GM21825 (cell line): ENCODE results near the gene AHR.

Experiments used
- ATAC-seq: cut with Tn5 transposase; IDR thresholded peaks from one replicate; pipeline ENCODE4 v1.9.1; 2021; ENCODE audit warnings: mild to moderate bottlenecking, moderate library complexity; ENCODE audit not compliant: unreplicated experiment

Gene AHR

DNA sequence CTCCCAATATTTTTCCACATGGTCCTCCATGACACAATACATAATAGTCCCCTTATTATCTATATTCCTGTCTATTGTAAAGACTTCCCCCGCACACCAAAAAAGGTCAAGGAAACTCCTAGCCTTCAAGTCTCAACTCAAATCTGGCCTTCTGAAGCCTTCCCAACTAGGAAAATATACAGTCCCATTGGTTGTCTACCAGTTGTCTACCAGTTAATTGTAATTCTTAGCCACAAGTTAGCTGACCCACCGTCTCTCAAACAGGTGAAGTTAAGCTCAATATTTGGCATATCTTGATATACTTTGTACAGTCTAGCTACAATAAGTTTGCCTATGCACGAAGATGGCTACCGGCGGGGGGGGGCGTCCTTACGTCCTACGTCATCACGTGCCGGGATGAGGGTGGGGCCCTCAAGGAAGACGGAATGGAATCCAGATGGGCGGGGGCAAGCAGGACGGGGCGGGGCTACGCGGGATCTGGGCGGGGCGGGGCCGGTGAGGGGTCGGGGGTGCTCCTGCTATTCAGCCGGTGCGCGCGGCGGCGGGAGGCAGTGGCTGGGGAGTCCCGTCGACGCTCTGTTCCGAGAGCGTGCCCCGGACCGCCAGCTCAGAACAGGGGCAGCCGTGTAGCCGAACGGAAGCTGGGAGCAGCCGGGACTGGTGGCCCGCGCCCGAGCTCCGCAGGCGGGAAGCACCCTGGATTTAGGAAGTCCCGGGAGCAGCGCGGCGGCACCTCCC is at the start of gene AHR:
Gene AHR (plus strand): TSS at position 551 of the 738 bp plus-strand sequence. CDS start 613 bp downstream, outside the sequence.
- ATAC-seq = peak; percentile 64

- no peak for ATAC-seq
Observed at GRCh38 chr7:17253885-17254284, 44.6 kb upstream of the AHR start.

GRCh38 chr7:17255926-17256325 is 42.5 kb upstream of the AHR start:
- no peak for ATAC-seq

GRCh38 chr7:17256375-17256774 is 42.1 kb upstream of the AHR start:
- ATAC-seq = no peak

GRCh38 chr7:17266565-17266964 is 31.9 kb upstream of the AHR start:
- ATAC-seq = no peak

DNA sequence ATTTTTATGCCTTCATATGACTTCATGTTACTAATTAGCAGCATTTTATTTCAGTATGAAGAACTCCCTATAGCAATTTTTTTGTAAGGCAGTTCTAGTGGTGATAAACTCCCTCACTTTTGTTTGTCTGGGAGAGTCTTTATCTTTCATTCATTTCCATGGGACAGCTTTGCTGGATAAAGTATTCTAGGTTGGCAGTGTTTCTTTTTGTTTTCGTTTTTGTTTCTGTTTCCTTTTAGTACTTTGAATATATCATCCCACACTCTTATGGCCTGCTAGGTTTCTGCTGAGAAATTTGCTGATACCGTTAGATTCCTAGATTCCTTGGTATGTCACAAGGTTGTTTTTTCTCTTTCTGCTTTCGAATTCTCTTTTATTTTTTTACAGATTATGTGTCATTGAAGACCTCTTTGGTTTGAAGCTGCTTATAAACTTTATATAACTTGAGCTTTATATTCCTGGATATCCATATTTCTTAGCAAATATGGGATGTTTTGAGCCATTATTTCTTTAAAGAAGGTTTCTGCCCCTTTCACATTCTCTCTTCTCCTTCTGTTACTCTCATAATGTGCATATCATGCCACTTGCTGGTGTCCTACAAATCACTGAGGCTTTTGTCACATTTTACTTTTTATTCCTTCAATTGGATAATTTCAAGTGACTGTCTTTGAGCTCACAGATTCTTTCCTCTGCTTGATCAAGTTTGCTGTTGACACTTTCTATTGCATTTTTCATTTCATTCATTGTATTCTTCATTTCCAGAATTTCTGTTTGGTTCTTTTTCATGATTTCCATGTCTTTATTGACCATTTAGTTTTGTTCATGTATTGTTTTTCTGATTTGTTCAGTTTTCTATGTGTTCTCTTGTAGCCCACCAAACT is 28.9 kb upstream of the AHR start:
- no peak for ATAC-seq

GRCh38 chr7:17274551-17275245 is 23.8 kb upstream of the AHR start:
- ATAC-seq = no peak

DNA sequence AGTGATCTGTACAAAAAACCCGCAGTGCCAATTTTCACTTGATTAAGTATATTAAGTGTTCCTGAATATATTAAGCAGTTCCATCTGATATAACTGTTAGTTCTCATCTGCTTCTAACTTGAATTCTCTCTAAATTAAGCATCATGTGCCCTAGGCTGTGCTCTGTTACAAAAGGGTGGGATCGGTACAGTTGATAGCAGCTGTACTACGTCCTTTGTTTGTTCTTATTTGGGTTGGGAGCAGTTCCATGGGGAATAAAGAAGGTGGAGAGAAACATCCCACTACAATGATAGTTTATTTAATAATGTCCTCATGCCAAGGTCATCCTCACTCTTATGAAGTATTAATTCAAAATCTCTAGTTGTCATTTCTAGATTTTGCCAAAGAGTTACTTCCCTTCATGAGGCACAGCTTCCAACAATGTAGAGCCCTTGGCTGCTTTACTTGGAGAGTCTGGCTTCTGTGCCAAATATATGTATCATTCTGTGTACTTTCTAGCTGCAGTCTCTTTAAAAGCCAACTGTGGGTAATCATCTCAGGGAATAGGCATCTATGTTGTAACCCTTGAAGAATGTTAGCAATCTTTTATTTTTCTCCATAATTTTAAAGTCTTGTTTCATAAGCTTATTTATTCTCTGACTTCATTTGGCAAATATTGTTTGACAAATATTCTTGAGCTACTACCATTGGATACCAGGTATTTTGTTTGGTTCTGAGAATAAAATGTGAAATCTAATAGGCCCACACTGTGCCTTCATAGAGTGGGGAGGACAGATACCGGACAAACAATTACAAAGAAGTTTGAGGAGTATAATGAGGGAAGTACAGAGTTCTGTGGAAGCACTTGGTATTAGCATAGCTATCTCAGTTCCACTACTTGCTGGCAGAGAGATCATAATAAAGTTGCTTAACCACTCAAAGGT is 22.4 kb upstream of the AHR start:
- no peak for ATAC-seq

DNA sequence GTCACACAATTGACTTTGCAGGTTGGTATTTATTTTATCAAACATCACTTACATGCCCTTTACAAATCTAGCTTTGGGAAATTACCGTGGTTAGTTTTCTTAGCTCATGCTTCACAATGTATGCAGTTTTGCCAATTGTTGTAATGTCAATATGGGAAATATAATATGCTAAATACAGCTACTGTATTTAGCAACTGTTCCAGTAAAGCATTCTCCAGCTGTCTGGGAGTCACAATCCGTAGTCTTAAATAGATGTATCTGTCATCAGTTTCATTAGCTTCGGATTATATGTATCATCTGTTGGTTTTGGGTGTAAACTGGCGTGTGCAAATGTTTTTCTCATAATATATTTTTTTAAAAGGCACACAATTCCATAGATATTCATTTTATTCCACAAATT is 19.4 kb upstream of the AHR start:
- ATAC-seq = no peak

GRCh38 chr7:17289074-17289645 is 9.3 kb upstream of the AHR start:
- ATAC-seq = no peak

- no peak for ATAC-seq
Observed at GRCh38 chr7:17292843-17293242, 5.6 kb upstream of the AHR start.

DNA sequence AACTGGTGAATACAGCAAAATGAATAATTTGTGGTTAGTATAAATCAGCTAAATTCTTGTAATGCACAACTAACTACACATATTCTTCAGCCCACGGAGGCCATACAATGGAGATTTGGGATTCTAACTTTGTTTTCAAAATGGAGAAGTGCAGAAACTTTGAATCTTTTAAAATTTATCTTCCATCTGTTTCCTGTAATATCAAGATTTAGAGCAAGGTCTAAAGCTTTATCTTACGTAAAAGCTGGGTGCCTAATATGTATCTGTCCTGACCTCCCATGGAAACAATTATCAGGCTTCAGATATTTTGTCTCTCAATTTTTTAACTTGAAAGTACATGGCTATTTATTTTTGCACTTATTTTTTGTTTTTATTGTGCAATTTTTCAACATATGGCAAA is 5.0 kb upstream of the AHR start:
- ATAC-seq = no peak

- ATAC-seq = no peak
Observed at GRCh38 chr7:17297243-17297642, 1.2 kb upstream of the AHR start.

DNA sequence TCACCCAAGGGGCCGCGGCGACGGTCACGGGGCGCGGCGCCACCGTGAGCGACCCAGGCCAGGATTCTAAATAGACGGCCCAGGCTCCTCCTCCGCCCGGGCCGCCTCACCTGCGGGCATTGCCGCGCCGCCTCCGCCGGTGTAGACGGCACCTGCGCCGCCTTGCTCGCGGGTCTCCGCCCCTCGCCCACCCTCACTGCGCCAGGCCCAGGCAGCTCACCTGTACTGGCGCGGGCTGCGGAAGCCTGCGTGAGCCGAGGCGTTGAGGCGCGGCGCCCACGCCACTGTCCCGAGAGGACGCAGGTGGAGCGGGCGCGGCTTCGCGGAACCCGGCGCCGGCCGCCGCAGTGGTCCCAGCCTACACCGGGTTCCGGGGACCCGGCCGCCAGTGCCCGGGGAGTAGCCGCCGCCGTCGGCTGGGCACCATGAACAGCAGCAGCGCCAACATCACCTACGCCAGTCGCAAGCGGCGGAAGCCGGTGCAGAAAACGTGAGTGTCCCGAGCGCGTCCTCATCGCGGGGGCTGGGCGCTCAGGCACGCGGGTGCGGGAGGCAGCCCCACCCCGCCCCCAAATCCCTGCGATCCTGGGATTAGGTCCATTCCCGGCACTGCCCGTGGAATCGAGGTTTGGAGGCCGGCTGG is 509 bp downstream of the AHR start:
- ATAC-seq = peak; percentile 37

DNA sequence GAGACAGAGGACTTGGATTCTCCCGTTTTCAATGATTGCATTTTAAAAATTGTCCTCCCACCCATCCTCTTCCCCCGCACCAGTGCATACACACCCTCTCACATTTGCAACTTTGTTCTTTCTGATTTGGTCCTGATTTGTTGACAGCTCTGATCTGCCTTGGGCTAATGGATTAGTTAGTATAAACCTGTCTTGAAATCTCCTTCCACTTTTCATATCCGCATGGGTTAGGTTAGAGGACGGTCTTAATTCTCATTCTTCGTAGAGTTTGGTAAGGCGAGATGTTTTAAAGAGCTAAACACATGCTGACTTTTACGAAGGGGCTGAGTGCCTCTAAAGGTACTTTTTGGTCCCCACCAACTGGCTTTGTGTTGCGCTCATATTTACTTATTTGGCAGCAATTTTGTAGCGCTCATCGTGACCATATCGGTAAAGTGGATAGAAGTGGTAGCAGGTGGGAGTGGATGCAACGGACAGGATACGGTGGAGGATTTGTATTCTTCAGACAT is 1.1 kb downstream of the AHR start:
- ATAC-seq = peak; percentile 9

- ATAC-seq = no peak
Observed at GRCh38 chr7:17300012-17300411, 1.6 kb downstream of the AHR start.

- ATAC-seq = no peak
Observed at GRCh38 chr7:17300437-17300836, 2.0 kb downstream of the AHR start.

DNA sequence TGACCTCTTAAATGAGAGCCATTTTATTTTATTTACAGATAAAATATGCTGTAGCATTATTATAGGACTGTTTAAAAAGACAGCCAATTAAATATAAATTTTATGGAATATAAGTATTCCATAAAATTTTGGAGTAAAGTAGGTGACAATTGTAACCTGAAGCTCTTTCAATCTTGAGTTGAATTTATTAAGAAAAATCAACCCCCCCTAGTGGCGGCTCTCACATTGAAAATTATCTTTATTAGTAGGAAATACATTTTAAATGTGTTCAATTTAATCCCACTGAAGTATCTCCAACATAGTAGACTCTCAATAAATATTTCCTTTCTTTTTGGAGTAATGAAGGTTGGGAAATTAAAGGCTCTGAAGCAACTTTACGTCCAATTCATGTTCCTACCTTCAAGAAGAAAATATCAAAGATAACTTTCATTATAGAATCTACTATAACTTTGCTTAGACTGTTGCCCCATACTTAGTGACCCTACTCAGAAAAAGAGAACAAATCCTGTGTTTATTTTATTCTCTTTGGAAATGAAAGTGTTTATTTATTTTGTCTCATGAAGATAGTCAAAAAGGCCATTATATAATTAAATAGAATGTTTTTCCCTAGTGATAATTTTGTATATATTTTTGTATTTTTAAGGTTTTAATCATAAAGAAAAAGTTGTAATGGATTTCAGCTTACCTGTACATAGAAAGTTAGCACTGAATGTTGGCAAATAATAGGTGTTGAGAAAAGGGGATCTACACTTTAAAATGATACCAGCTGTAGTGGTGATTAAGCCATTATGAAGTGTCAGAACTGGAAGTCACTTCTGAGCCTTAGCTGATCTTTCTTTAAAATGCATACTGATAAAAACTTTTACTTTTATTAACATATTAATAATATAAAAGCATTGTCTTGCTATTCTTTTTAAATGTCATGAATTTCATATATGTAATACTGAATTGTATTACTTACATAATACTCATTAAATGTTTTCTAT is 3.3 kb downstream of the AHR start:
- ATAC-seq = no peak
